Stimulated activated CD8-positive, alpha-beta memory T cell treated with anti-CD3 and anti-CD28 coated beads, Interleukin-2, amount 100 ng/mL, for 48 hours (primary cell): ENCODE data around the gene ZFP57.

ENCODE experiments used
- DNase-seq, 2 donors: peaks; one replicate each; pipeline ENCODE4 v3.0.0-alpha.2; 2020; ENCODE audit warnings: low read depth in 2 of 2

Gene ZFP57

GRCh38 chr6:29656157-29656556, 24.8 kb downstream of the ZFP57 start:
- no peak for DNase-seq

- no peak for DNase-seq
Observed at GRCh38 chr6:29655658-29656057, 25.3 kb downstream of the ZFP57 start.

GRCh38 chr6:29653452-29654038, 27.4 kb downstream of the ZFP57 start:
- DNase-seq, result no peak

- no peak for DNase-seq
Observed at GRCh38 chr6:29652198-29652584, 28.8 kb downstream of the ZFP57 start.

- no peak for DNase-seq
Observed at GRCh38 chr6:29651413-29652197, 29.3 kb downstream of the ZFP57 start.

GRCh38 chr6:29649701-29650673, 31.0 kb downstream of the ZFP57 start:
- DNase-seq, result peak; percentile 88 to 97

GRCh38 chr6:29647927-29648642, 32.9 kb downstream of the ZFP57 start:
- no peak for DNase-seq

- DNase-seq, result no peak
Observed at GRCh38 chr6:29641430-29642148, 39.4 kb downstream of the ZFP57 start.

- no peak for DNase-seq
Observed at GRCh38 chr6:29637247-29637646, 43.7 kb downstream of the ZFP57 start.

GRCh38 chr6:29633534-29633905, 47.4 kb downstream of the ZFP57 start:
- no peak for DNase-seq

- DNase-seq, result peak; percentile 57 to 61
Observed at GRCh38 chr6:29632789-29633533, 48.0 kb downstream of the ZFP57 start, which contains the start of gene GABBR1. GABBR1 (minus strand) TSS chr6:29633183; CDS start chr6:29632385, 798 bp downstream.

- peak; percentile 19 to 25 for DNase-seq
Observed at GRCh38 chr6:29631860-29632731, 48.9 kb downstream of the ZFP57 start.

- DNase-seq, result no peak
Observed at GRCh38 chr6:29631209-29631810, 49.6 kb downstream of the ZFP57 start.

- DNase-seq, result no peak
Observed at GRCh38 chr6:29630315-29630714, 50.6 kb downstream of the ZFP57 start.

- no peak for DNase-seq
Observed at GRCh38 chr6:29629571-29629970, 51.4 kb downstream of the ZFP57 start.

GRCh38 chr6:29628419-29629281, 52.3 kb downstream of the ZFP57 start:
- peak; percentile 37 to 50 for DNase-seq

GRCh38 chr6:29627755-29628418, 53.1 kb downstream of the ZFP57 start:
- peak; percentile 17 to 23 for DNase-seq
